GM18907 (cell line): ENCODE measurements around the gene FANCB.

Source experiments
- ATAC-seq: cut with Tn5 transposase; IDR thresholded peaks from one replicate; pipeline ENCODE4 v1.9.1; 2021; ENCODE audit warnings: mild to moderate bottlenecking, moderate library complexity; ENCODE audit not compliant: unreplicated experiment

FANCB gene

GRCh38 chrX:14872851-14873675, at the start of gene FANCB, which contains the start of gene MOSPD2:
TSS of gene FANCB (minus strand) at chrX:14873069. CDS start at chrX:14865510, 7,559 bp downstream.
TSS of gene MOSPD2 (plus strand) at chrX:14873421. CDS start at chrX:14873529, 108 bp downstream.
- peak; percentile 95 for ATAC-seq

GRCh38 chrX:14922437-14922836, 49.6 kb upstream of the FANCB start:
- ATAC-seq: no peak

GRCh38 chrX:14920196-14920595, 47.3 kb upstream of the FANCB start:
- ATAC-seq: no peak

- ATAC-seq: no peak
These were observed 46.5 kb upstream of the FANCB start for GRCh38 chrX:14919407-14919806.

- no peak for ATAC-seq
These were observed 43.3 kb upstream of the FANCB start for GRCh38 chrX:14916017-14916674.

GRCh38 chrX:14915596-14915995, 42.7 kb upstream of the FANCB start:
- ATAC-seq: no peak

GRCh38 chrX:14913241-14913640, 40.4 kb upstream of the FANCB start:
- ATAC-seq: no peak

- no peak for ATAC-seq
These were observed 31.0 kb upstream of the FANCB start for GRCh38 chrX:14903891-14904290.

GRCh38 chrX:14902537-14902936, 29.7 kb upstream of the FANCB start:
- no peak for ATAC-seq

- ATAC-seq: peak; percentile 95
These were observed 26.7 kb upstream of the FANCB start for GRCh38 chrX:14899607-14900006.

GRCh38 chrX:14897042-14897441, 24.2 kb upstream of the FANCB start:
- ATAC-seq: no peak

- ATAC-seq: no peak
These were observed 23.4 kb upstream of the FANCB start for GRCh38 chrX:14896273-14896672.

GRCh38 chrX:14886252-14886651, 13.4 kb upstream of the FANCB start:
- no peak for ATAC-seq

GRCh38 chrX:14884714-14885113, 11.8 kb upstream of the FANCB start:
- no peak for ATAC-seq

GRCh38 chrX:14883826-14884225, 11.0 kb upstream of the FANCB start:
- no peak for ATAC-seq

GRCh38 chrX:14875624-14876023, 2.8 kb upstream of the FANCB start:
- no peak for ATAC-seq

- no peak for ATAC-seq
These were observed 794 bp upstream of the FANCB start for GRCh38 chrX:14873676-14874049.

GRCh38 chrX:14872355-14872754, 514 bp downstream of the FANCB start:
- no peak for ATAC-seq

GRCh38 chrX:14871767-14872166, 1.1 kb downstream of the FANCB start:
- no peak for ATAC-seq

GRCh38 chrX:14865201-14865600, 7.7 kb downstream of the FANCB start:
- ATAC-seq: no peak

- ATAC-seq: no peak
These were observed 8.2 kb downstream of the FANCB start for GRCh38 chrX:14864631-14865030.

GRCh38 chrX:14851526-14851925, 21.3 kb downstream of the FANCB start:
- no peak for ATAC-seq
